ENCODE results near the gene SOBP.
A peak's percentile ranks its signal among the peaks of the same experiment; 100 is the strongest.
"Not testable (repeated sequence)": the region's sequence is repeated elsewhere in the genome, so short reads cannot be mapped to it uniquely, and the experiment has no call there.

The SOBP gene

DNA sequence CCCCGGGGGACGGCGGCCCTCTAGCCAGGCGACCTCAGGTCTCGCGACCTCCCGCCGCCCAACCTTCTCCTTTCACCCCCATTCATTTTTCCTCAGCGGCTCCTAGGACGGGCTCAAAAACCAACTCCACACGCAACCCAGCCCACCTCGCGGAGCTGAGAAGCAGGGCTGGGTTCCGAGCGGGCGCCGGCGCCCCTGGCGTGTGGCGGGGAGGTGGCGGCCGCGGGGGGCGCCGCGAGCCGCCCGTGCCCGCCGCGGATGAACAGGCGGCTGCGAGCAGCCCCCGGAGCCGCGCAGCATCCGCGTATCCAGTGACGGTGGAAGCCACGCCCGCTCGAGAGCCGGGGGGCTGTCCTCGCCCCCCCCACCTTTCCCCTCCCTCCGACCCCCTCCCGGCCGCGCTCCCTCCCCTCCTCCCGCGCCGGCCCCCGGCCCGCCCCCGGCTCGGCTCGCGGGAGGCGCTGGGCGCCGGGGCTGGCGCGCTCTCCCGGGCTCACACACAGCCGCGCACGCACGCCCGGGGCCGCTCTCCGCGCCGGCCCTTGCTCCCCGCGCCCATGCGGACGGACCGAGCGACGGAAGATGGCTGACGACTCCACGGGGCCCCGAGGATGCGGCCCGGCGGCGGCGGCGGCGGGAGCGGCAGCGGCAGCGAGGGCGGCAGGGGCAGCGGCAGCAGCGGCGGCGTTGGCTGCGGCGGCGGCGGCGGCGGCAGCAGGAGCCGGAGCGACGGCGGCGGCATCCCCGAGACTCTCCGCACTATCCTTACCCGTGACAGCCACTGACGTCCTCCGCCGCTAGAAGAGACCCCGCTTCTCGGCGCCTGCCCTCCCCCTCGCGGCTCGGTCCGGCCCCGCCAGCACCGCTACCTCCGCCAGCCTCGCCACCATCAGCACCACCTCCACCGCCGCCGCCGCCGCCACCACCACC, at the start of gene SOBP:
SOBP (plus strand) TSS at position 482 of the 930 bp plus-strand sequence. CDS start 500 bp downstream, outside the sequence.
- no peak for DNase-seq

- no peak for DNase-seq
Measured at GRCh38 chr6:107440936-107441335, 49.0 kb upstream of the SOBP start.

DNA sequence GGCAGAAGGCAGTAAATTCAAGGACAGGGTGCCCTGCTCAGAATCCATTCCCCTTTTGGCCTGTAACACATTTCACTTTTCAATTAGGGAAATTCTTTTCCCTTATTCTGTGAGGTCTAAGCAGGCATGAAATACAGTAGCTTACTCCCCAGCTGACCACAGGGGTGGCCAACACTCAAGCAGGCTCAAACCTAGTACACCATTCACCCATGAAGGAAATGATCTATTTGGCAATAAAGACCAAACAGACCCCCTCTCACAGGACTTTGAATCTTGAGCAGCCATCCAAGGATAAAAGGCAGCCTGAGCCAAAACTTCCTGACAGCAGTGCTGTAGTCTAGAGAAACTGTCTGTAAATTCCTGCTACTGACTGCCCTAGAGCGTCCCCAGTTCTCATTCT, 48.2 kb upstream of the SOBP start:
- DNase-seq: no peak

DNA sequence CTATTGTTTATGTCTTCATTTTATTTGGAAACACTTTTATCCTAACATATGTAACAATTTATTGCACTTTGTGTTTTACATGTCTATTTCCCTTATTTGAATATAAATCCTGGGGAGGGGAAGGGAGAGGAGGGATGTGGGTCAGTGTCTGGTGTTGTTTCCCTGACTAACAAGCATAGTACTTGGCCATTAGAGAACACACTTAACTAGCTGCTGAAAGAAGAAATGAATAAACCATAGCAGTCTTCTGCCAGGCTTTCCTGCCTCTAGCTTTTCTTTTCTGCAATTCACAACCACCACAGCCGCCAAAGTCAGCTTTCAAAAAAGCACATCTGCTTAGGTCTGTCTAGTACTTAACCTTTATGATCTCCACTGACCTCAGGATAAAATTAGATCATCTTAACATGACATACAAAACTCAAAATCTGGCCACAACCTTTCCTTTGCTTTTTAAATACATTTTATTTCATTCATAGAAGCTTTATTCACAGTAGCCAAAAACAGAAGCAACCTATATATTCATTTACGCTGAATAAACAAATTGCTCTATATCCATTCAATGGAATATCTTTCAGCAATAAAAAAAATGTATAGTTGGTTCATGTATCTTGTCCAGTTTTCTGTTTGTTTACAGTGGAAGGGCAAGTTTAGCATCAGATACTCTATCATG, 46.8 kb upstream of the SOBP start:
- DNase-seq: no peak

DNA sequence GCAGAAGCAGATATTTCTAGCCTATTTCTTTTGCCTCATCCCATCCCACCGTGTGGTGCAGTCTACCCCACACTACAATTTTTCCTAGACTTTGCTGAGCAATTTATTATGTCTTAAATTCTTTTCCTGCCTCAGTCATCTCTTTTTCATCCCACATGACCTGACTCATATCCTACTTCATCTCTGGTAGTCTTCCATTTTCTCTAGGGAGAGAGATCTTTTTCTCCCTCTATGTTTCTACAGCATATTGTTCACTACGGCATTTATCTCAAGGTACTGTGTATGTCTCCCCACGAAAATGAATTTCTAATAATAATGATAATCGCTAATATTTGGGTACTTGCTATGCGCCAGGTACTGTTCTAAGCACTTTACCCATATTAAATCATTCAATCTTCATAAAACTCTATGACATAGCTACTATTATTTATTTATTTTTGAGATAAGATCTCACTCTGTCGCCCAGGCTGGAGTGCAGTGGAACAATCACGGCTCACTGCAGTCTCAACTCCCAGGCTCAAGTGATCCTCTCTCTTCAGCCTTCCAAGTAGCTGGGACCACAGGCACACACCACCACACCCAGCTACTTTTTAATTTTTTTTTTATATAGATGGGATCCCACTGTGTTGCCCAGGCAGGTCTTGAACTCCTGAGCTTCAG, 46.2 kb upstream of the SOBP start:
- no peak for DNase-seq

GRCh38 chr6:107444277-107444676, 45.6 kb upstream of the SOBP start:
- no peak for DNase-seq

DNA sequence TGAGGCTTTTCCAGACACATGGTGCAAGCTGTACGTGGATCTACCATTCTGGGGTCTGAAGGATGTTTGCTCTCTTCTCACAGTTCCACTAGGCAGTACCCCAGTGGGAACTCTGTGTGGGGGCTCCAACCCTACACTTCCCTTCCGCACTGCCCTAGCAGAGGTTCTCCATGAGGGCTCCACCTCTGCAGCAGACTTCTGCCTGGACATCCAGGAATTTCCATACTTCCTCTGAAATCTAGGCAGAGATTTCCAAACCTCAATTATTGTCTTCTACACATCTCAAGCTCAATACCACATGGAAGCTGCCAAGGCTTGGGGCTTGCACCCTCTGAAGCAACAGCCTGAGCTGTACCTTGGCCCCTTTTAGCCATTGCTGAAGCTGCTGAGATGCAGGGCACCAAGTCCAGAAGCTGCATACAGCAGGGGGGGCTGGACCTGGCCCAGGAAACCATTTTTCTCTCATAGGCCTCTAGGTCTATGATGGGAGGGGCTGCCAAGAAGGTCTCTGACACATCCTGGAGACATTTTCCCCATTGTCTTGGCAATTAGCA, 42.2 kb upstream of the SOBP start:
- no peak for DNase-seq

GRCh38 chr6:107448776-107449175, 41.1 kb upstream of the SOBP start:
- DNase-seq: no peak

DNA sequence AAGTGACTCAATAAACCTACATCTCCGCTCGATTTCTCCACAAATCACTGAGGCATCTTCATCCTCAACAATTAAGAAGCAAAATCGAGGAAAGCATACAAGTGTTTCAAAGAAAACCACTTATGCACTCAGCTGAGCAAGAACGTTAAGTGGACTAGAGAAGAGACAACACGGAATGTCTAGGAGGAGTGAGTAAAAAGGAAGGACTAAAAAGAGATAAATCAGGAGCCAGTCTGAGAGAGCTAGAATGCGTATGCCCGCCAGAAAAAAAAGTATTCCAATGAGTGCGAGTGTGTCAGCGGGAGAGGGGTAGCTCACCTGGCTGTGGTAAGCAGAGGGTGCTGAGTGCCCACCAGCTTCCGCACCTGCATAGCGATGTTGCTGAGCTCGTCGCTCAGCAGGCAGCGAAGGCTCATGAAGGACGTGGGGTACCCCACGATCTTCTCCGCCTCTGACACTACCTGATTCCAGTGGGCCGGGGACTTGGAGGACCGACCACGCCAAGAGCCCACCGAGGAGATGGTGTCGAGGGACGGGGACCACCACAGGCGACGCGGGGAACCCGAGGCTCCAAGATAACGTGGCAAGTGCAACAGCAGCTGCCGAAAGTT, 31.1 kb upstream of the SOBP start:
- DNase-seq: no peak

DNA sequence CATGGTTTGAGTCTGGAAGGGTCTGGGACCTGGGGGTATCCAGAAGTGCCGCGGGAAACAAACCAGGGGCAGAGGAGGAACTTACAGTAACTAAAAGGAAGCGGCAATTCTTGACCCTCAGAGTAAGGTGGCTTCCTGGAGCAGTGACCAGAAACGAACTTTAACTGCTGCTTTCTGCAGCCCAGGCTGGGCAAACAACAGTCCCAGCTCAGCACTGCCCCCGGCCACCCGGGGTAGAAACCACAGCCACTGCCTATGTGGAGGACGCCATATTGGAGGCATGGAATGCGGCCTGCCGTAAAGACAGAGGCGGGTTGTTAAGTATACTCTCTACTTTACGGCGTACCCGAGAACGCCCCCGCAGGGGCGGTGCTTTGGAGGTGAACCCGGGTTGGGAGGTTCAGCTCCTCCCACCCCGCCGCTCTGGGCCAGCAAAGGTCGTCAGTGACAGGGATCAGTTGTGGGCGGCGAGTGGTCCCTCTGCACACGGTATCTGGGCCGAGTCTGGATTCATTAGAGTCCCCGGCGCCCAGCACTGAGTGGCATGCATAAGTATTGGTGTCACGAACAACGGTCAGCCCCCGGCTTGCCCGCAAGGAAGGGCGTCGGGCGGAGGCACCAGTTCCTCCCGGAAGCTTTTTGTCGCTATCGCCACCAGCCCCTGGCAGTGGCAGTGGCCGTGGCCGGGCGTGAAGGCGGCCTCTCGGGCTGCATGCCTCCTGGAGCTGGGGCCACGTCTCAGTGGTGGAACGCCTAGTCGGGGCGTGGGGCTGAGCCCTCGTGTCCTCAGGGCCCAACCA, 30.4 kb upstream of the SOBP start, which contains the start of gene PDSS2:
PDSS2 (minus strand) TSS at position 282 of the 800 bp plus-strand sequence; CDS start at position 3, 279 bp downstream.
- peak; percentile 75 for DNase-seq

GRCh38 chr6:107460083-107460631, 29.8 kb upstream of the SOBP start:
- no peak for DNase-seq

DNA sequence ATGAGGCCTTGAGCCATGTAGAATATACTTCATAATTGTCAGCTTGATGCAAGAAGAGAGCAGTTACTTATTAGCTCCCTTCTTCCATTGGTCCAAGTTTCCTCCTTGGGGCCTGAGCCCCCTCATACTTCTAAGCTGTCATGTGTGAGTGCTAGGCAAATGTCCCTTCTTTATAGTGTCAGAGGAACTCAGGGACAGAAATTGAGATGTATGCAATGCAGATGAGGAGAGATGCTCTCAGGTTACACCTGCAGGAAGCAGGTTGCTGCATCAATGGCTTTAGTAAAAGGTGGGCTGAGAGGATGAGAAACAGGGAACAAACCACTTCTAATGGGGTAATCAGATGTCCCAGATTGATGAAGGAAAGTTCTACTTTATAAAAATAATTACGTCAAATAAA, 23.9 kb upstream of the SOBP start:
- DNase-seq: no peak

DNA sequence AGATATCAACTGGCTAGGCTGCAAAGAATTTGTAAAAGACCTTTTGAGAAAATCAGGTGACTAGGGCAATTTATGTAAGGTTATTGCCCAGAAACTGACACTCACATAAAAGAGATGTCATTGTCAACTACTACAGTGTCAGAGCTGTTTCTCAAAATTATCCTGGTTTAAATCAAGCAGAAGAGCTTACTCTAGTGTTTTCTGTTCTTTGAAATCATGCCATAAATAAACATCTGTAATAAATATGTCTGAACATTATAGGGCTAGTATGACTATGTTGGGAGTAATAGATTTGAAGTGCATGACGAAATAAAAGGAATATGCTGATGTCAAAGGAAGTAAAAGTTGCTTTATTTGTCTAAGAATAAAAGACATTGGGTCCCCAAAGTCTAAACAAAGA, 19.6 kb upstream of the SOBP start:
- DNase-seq: no peak

DNA sequence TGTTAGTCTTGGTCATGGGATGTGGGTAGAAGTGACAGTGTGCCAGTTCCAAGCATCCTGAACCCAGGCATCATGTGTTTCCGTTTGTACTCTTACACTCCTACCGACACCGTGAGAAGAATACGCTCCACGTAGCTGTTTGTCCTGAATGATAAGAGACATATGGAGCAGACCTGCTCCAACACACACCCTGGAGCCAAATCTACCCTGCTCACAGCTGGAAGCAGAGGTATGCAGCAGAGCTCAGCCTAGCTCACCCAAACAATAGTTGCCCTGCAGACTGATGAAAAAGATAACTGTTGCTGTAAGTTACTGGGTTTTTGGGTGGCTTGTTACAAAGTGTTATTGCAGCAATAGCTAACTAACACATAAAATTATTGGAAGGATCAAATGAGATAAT, 16.3 kb upstream of the SOBP start:
- no peak for DNase-seq

DNA sequence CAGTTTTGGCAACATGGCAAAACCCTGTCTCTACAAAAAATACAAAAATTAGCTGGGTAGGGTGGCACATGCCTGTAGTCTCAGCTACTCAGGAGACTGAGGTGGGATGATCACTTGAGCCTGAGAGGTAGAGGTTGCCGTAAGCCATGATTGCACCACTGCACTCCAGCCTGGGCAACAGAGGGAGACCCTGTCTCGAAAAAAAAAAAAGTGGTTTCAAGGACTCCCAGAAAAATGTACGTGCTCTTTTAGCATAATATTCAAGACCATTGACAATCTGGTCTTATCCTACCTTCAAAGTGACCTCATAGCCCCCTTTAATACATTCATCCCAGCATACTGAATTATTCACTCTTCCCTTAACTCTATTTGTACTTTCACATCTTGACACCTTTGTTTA, 14.6 kb upstream of the SOBP start:
- not testable (repeated sequence) for DNase-seq

GRCh38 chr6:107475826-107476225, 14.1 kb upstream of the SOBP start:
- DNase-seq: not testable (repeated sequence)

DNA sequence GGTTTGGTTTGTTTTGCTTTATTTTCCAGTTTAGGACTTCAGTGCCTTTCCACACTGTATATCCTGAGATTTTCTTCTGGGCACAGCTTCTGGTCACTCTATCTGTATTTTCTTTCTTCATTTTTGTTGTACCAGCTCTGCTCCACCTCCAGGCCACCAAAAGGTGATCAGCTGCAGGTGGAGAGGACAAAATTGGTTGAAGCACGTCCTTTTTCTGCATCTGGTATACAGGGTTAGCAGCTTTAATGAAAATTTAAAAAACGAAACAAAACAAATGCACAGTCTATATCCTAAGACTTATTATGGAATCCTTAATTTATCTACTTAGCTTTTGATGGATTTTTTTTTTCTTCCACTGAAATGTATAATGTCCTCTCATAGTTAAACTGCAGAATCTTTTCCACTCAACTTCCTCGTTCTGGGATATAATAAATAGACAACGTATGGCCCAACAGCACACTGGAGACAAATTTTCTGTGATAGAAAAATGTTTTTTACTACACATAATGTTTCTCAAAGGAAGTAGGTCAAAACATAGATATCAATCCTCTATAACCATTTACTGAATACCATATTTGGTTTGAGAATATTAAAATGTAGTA, 10.7 kb upstream of the SOBP start:
- DNase-seq: no peak

GRCh38 chr6:107485157-107485556, 4.8 kb upstream of the SOBP start:
- DNase-seq: no peak

DNA sequence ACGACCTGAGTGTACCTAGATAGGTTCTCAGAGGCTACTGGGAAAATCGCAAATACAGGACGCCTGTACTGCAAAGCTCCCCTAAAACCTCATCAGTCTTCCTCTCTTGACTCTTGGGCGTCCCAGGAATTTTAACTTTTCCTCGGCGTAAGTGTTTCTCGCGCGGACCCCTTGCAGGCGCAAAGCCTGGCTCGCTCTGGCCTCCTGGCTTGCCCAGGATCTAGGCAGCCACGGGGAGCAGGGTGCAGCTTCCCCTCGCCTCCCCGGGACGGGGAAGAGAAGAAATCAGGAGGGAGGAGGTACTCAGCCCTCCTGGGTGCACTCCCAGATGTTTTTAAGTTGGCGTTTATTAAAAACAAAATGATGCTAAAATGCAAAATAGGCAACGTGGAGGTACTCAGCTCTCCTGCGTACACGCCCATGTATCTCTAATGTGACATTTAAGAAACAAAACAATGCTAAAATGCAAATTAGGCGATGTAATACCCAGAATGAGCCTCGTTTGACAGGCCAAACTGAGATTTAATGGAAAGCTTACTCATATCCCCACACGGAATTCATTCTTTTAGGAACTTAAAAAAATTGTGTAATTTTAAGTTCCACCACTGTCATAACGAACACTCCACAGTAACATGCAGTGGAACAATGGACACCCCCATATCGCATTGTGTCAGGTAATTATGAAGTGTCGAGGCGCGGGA, 1.6 kb upstream of the SOBP start:
- DNase-seq: no peak

- DNase-seq: no peak
Measured at GRCh38 chr6:107488875-107489635, 862 bp upstream of the SOBP start.
